HepG2 (cell line): ENCODE measurements around the gene CHAF1A. TPM values are rescaled to one million over a fixed set of nuclear protein-coding genes. Genes with fewer than 3 reads are reported as not detected.

Experiments used
- ATAC-seq: fragments of 200-7000 bp; cut with Tn5 transposase; 3 replicates; pipeline ENCODE4 v1.9.1; 2020; ENCODE audit warnings: mild to moderate bottlenecking, moderate library complexity
- BruUV-seq: library from RNA; stranded (reverse); fragments of 400-500 nt; replicated peaks from 2 replicates; lab custom pipeline; 2021; lab: Mats Ljungman, UMichigan
- CTCF ChIA-PET: fragments of 300-600 bp; formaldehyde crosslinking; extraction: SDS; loops from one replicate; lab custom pipeline; 2021; ENCODE audit warnings: low total read pairs, inconsistent platforms, low intra/inter-chr PET ratio; lab: Yijun Ruan, JAX
- POLR2A ChIA-PET: fragments of 350-600 bp; sonication (Branson Sonifier 250); formaldehyde crosslinking; loops from one replicate; lab custom pipeline; 2020; ENCODE audit warnings: antibody characterized with exemption, inconsistent platforms; lab: Yijun Ruan, JAX
- DNase-seq: peaks from one replicate; pipeline ENCODE4 v3.0.0-alpha.2; 2015; ENCODE audit warnings: low spot score
- FAIRE-seq: peaks from 3 replicates; lab custom pipeline; 2011; peaks lifted over from hg19 to GRCh38; lab: Jason Lieb, UNC
- H2AFZ ChIP-seq: one replicate; pipeline ENCODE4 v1.6.1; 2011; ENCODE audit warnings: low read length, inconsistent platforms
- H3K27ac ChIP-seq: fragments of 300-600 bp; 3 replicates; pipeline ENCODE4 v1.8.0; 2011; ENCODE audit warnings: mixed run types, mild to moderate bottlenecking, mixed read lengths, low read length, inconsistent platforms; ENCODE audit not compliant: insufficient read depth; ENCODE audit errors: extremely low read length
- H3K27me3 ChIP-seq, 2 experiments: fragments of 200-600 bp in 1 of 2; 2 replicates in 1 of 2; 3 replicates in 1 of 2; pipeline versions ENCODE4 v1.6.0 to v1.8.0; 2011; ENCODE audit warnings: low read length in 2 of 2, mild to moderate bottlenecking in 2 of 2, moderate library complexity in 2 of 2, inconsistent platforms in 1 of 2; ENCODE audit not compliant: insufficient read depth in 2 of 2, control insufficient read depth in 1 of 2
- H3K36me3 ChIP-seq, 2 experiments: fragments of 200-600 bp in 1 of 2; replicated peaks in 1 of 2; 2 replicates in 1 of 2; 3 replicates in 1 of 2; pipeline versions ENCODE4 v1.5.1 to v1.8.0; 2011; ENCODE audit warnings: low read length in 2 of 2, inconsistent platforms in 1 of 2; ENCODE audit not compliant: insufficient read depth in 2 of 2, control insufficient read depth in 1 of 2
- H3K4me1 ChIP-seq: 2 replicates; pipeline ENCODE4 v1.5.1; 2012; ENCODE audit warnings: low read length, inconsistent platforms; ENCODE audit not compliant: insufficient read depth
- H3K4me2 ChIP-seq: 2 replicates; pipeline ENCODE4 v1.6.0; 2011; ENCODE audit warnings: low read depth, low read length, inconsistent platforms
- H3K4me3 ChIP-seq, 3 experiments: fragments of 200-600 bp in 1 of 3; sonication (generic), shearing (Covaris generic) in 1 of 3; replicated peaks in 1 of 3; 2 replicates each; pipeline ENCODE4 v1.5.1; 2011 to 2016; ENCODE audit warnings: low read length in 3 of 3, inconsistent platforms in 2 of 3, low read depth in 2 of 3, mild to moderate bottlenecking in 2 of 3, control low read depth in 1 of 3, mixed read lengths in 1 of 3; ENCODE audit not compliant: insufficient read depth in 1 of 3
- H3K79me2 ChIP-seq: one replicate; pipeline ENCODE4 v1.6.1; 2011; ENCODE audit warnings: low read length, inconsistent platforms; ENCODE audit not compliant: insufficient read depth
- H3K9ac ChIP-seq: 2 replicates; pipeline ENCODE4 v1.6.0; 2011; ENCODE audit warnings: mild to moderate bottlenecking, low read depth, low read length, inconsistent platforms; ENCODE audit not compliant: insufficient read depth
- H3K9me3 ChIP-seq: 2 replicates; pipeline ENCODE4 v1.5.1; 2012; ENCODE audit warnings: mild to moderate bottlenecking, low read length
- H4K20me1 ChIP-seq: 2 replicates; pipeline ENCODE4 v1.6.0; 2011; ENCODE audit warnings: inconsistent platforms, mild to moderate bottlenecking, low read length, moderate library complexity; ENCODE audit not compliant: insufficient read depth
- EEA1 ChIP-seq: sonication (generic); formaldehyde crosslinking; IDR thresholded peaks from 2 replicates; pipeline ENCODE4 v1.5.1; 2020; ENCODE audit warnings: mild to moderate bottlenecking, missing genetic modification reagents, borderline replicate concordance
- HNF4A ChIP-seq: sonication (generic); formaldehyde crosslinking; IDR thresholded peaks from 2 replicates; pipeline ENCODE4 v1.4.0; 2020; ENCODE audit warnings: missing genetic modification reagents
- POLR2AphosphoS5 ChIP-seq: IDR thresholded peaks from 2 replicates; pipeline ENCODE4 v1.6.1; 2012; ENCODE audit warnings: low read depth, low read length
- SRSF4 ChIP-seq: fragments of 200-400 bp; formaldehyde crosslinking; IDR thresholded peaks from one replicate; pipeline ENCODE4 v1.6.1; 2018; ENCODE audit warnings: mild to moderate bottlenecking, low read depth, low read length, moderate library complexity; ENCODE audit not compliant: poor library complexity, severe bottlenecking
- SUZ12 ChIP-seq: fragments of 150-350 bp; IDR thresholded peaks from 2 replicates; pipeline ENCODE4 v1.6.1; 2014; ENCODE audit warnings: low read depth, low read length
- ZFP41 ChIP-seq: sonication (generic); formaldehyde crosslinking; IDR thresholded peaks from 2 replicates; pipeline ENCODE4 v1.4.0; 2020; ENCODE audit warnings: mild to moderate bottlenecking, missing genetic modification reagents, borderline replicate concordance
- ZFP82 ChIP-seq: sonication (generic); formaldehyde crosslinking; IDR thresholded peaks from 2 replicates; pipeline ENCODE4 v1.5.1; 2020; ENCODE audit warnings: mild to moderate bottlenecking, missing genetic modification reagents, borderline replicate concordance
- ZMAT5 ChIP-seq: sonication (generic); formaldehyde crosslinking; IDR thresholded peaks from 2 replicates; pipeline ENCODE4 v1.5.0; 2020; ENCODE audit warnings: mild to moderate bottlenecking, low read depth, missing genetic modification reagents, borderline replicate concordance
- ZNF10 ChIP-seq: sonication (generic); formaldehyde crosslinking; IDR thresholded peaks from 2 replicates; pipeline ENCODE4 v1.4.0; 2020; ENCODE audit warnings: mild to moderate bottlenecking, low read depth, missing genetic modification reagents, borderline replicate concordance
- ZNF354B ChIP-seq: sonication (generic); formaldehyde crosslinking; IDR thresholded peaks from 2 replicates; pipeline ENCODE4 v1.8.0; 2022; ENCODE audit warnings: mild to moderate bottlenecking, missing genetic modification reagents
- ZNF746 ChIP-seq: sonication (generic); formaldehyde crosslinking; IDR thresholded peaks from 2 replicates; pipeline ENCODE4 v1.8.0; 2022; ENCODE audit warnings: mild to moderate bottlenecking, missing genetic modification reagents
- ZNF816 ChIP-seq: sonication (generic); formaldehyde crosslinking; IDR thresholded peaks from 2 replicates; pipeline ENCODE4 v1.8.0; 2022; ENCODE audit warnings: missing genetic modification reagents, mild to moderate bottlenecking, borderline replicate concordance
- whole genome bisulfite sequencing: methylation state at CpG from one replicate; pipeline ENCODE4 v1.1.6; 2017; ENCODE audit warnings: low lambda C conversion rate; 5-methylcytosine and 5-hydroxymethylcytosine counted together
- in situ Hi-C: cut with HindIII; loops from 2 replicates; pipeline ENCODE4 v1.10.0; 2017; ENCODE audit warnings: low pct_unique_long_range_greater_than_20kb; ENCODE audit not compliant: extremely low pct_ligation_motif_present
- intact Hi-C: fragments of 100-400 bp; cut with micrococcal nuclease; formaldehyde crosslinking; loops from one replicate; pipeline ENCODE4 v1.10.0; 2022; ENCODE audit not compliant: unreplicated experiment
- polyA plus RNA-seq, 8 experiments: library from polyadenylated mRNA; depleted of rRNA in 3 of 8; stranded (reverse) in 7 of 8; unstranded in 1 of 8; fragments of >200 nt; fragmentation: Illumina TruSeq in 4 of 8; extraction: Trizol in 4 of 8; gene quantifications; 2 replicates each; pipeline versions ENCODE4 v1.2.1 to v1.2.3, GENCODE V29; 2011 to 2016; ENCODE audit warnings: low read depth in 4 of 8, missing spikeins in 1 of 8, mixed read lengths in 1 of 8; ENCODE audit not compliant: insufficient read depth in 1 of 8
- total RNA-seq, 5 experiments: library from RNA; depleted of rRNA; stranded (reverse); fragments of >200 nt; fragmentation: Illumina TruSeq; extraction: Trizol; gene quantifications; 2 replicates each; pipeline ENCODE4 v1.2.3, GENCODE V29; 2016; ENCODE audit warnings: low read depth in 1 of 5
- TF ChIP-seq, protein P1 (sequence below): IDR thresholded peaks from 2 replicates; pipeline ENCODE4 v1.6.1; 2016; ENCODE audit warnings: missing compliant biosample characterization, missing genetic modification reagents, borderline replicate concordance
- TF ChIP-seq, protein P2 (sequence below): IDR thresholded peaks from 2 replicates; pipeline ENCODE4 v1.6.1; 2016; ENCODE audit warnings: missing biosample characterization, missing genetic modification reagents, low read depth
- TF ChIP-seq, protein P3 (sequence below): sonication (generic); formaldehyde crosslinking; IDR thresholded peaks from 2 replicates; pipeline ENCODE4 v1.5.0; 2020; ENCODE audit warnings: mild to moderate bottlenecking, missing genetic modification reagents
- TF ChIP-seq, protein P4 (sequence below): sonication (generic); formaldehyde crosslinking; IDR thresholded peaks from 2 replicates; pipeline ENCODE4 v1.5.1; 2020; ENCODE audit warnings: missing genetic modification reagents, mild to moderate bottlenecking, borderline replicate concordance

The CHAF1A gene
- total and polyA plus RNA-seq, 2 of the 13 experiments (the other 11 are each of a cell fraction or from before 2014, with no cell fraction given), result 11.0 to 34.8 TPM

GRCh38 chr19:4390567-4391305 is 11.7 kb upstream of the CHAF1A start:
- in situ Hi-C loops, result no loop called here
- H3K4me2 ChIP-seq, result peak overlapping the region; percentile 87
- TF ChIP-seq HNF4A (CRISPR knock-in tag) (peak; percentile 98), ZNF816 (0 out of 2 replicates have a peak, but pooled peaks have one; percentile 50), ZFP82 (CRISPR knock-in tag) (no peak), ZNF746 (CRISPR knock-in tag) (no peak), EEA1 (CRISPR knock-in tag) (no peak), SUZ12 (no peak), POLR2AphosphoS5 (peak; percentile 57), ZNF10 (no peak), ZFP41 (no peak), SRSF4 (no peak), ZMAT5 (CRISPR knock-in tag) (no peak), ZNF354B (CRISPR knock-in tag) (no peak)
- TF ChIP-seq, protein P1, sequence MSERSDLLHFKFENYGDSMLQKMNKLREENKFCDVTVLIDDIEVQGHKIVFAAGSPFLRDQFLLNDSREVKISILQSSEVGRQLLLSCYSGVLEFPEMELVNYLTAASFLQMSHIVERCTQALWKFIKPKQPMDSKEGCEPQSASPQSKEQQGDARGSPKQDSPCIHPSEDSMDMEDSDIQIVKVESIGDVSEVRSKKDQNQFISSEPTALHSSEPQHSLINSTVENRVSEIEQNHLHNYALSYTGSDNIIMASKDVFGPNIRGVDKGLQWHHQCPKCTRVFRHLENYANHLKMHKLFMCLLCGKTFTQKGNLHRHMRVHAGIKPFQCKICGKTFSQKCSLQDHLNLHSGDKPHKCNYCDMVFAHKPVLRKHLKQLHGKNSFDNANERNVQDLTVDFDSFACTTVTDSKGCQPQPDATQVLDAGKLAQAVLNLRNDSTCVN (CRISPR knock-in tag), result no peak
- TF ChIP-seq, protein P2, sequence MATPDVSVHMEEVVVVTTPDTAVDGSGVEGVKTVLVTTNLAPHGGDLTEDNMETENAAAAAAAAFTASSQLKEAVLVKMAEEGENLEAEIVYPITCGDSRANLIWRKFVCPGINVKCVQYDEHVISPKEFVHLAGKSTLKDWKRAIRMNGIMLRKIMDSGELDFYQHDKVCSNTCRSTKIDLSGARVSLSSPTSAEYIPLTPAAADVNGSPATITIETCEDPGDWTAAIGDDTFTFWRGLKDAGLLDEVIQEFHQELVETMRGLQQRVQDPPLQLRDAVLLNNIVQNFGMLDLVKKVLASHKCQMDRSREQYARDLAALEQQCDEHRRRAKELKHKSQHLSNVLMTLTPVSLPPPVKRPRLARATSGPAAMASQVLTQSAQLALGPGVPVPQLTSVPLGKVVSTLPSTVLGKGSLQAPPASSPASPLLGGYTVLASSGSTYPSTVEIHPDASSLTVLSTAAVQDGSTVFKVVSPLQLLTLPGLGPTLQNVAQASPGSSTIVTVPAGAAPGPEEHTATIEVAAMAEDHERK (CRISPR knock-in tag), result no peak
- TF ChIP-seq, protein P3, sequence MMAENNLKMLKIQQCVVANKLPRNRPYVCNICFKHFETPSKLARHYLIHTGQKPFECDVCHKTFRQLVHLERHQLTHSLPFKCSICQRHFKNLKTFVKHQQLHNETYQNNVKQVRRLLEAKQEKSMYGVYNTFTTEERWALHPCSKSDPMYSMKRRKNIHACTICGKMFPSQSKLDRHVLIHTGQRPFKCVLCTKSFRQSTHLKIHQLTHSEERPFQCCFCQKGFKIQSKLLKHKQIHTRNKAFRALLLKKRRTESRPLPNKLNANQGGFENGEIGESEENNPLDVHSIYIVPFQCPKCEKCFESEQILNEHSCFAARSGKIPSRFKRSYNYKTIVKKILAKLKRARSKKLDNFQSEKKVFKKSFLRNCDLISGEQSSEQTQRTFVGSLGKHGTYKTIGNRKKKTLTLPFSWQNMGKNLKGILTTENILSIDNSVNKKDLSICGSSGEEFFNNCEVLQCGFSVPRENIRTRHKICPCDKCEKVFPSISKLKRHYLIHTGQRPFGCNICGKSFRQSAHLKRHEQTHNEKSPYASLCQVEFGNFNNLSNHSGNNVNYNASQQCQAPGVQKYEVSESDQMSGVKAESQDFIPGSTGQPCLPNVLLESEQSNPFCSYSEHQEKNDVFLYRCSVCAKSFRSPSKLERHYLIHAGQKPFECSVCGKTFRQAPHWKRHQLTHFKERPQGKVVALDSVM (CRISPR knock-in tag), result peak; percentile 60
- TF ChIP-seq, protein P4, sequence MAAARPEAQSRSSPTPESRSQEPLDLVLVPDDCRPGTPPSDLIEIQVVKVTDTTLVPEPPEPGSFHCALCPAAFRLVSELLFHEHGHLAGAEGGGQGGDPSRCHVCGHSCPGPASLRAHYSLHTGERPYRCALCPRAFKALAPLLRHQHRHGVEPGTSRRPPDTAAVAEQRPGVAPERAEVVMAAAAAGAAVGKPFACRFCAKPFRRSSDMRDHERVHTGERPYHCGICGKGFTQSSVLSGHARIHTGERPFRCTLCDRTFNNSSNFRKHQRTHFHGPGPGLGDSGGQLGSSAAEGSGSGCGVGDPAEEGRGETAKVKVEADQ (CRISPR knock-in tag), result peak; percentile 65; the same call in 1 of the 2 replicates

More at GRCh38 chr19:4390567-4391305, 11.7 kb upstream of the CHAF1A start:
- peak; percentile 95 for FAIRE-seq
- Histone ChIP-seq H3K9ac (peak overlapping the region; percentile 76), H3K4me3 (peak overlapping the region; percentile 34 to 60 (median 40); a peak in 5 of 6 replicates), H3K79me2 (peaks cover 86% of the 10 kb centered on the region), H3K9me3 (no peaks in the 10 kb centered on the region), H3K27me3 (no peaks in the 10 kb centered on the region), H3K36me3 (peaks cover 10 to 21% of the 10 kb centered on the region in 2 experiments), H2AFZ (no peak overlapping the region), H4K20me1 (peaks cover 15% of the 10 kb centered on the region; the same call in 1 of the 2 replicates), H3K4me1 (peaks cover 86% of the 10 kb centered on the region), H3K27ac (peak overlapping the region; percentile 95)
- ATAC-seq, result peak; percentile 83
- DNase-seq, result peak; percentile 91
- intact Hi-C loops, result no loop called here
- CTCF ChIA-PET, result interaction anchor here (0.9 kb wide), 1 partner anchor 10 kb away, joined by 6 read pairs; the partner anchor contains the start of gene SH3GL1
- WGBS, result 7% methylated on average over 15 of the region's 21 CpGs
- POLR2A ChIA-PET, result interaction anchor here (0.9 to 3.2 kb wide), 13 partner anchors 8 to 123 kb away, joined by 3 to 64 read pairs (median 5); partner anchors contain the start of genes CHAF1A, MPND and SH3GL1
- BruUV-seq, result no TSS peak
